Measurements from ENCODE around the gene MATN4.

The MATN4 gene

DNA sequence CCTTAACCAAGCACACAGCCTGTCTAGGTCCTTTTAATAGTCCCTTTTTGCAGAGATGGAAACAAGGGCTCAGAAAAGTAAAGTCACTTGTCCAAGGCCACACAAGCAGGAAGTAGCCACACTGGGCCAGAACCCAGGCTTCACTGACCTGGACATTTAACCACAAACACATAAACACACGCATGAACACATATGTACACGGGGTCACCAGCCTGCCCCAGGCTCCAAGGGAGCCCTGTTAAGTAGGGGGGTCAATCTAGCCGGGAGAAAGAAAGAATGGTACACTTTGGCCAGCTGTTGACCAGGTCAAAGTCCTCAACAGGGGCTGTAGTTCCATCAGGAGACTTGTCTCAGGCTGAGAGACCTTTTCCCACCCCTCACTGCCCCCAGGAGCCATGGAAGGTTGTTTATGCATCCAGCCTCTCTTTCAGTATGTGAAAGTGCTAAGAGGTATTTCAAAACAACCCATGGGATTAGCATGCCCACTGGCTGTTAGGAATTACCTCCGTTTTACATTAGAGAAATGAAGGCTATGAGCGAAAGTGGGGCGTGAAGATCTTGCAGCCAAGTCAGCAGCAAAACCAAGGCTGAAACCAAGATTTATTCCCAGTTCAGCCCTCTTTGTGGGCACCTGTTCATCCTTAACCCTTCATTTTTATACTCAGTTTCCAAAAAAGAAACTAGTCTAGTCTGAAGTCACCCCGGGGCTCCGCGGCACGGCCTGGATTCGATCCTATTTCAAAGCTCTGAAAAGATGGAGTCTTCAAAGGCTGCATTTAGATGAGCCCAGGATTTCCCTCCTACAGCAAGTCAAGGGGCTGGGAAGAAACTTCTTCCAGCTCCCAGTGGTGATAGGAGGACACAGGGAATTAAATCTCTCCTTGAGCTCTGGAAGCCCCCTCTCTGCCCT is 30.3 kb upstream of the MATN4 start:
- CTCF ChIA-PET = interaction anchor here (1.0 to 7.5 kb wide), 9 partner anchors 12 to 99 kb away, joined by 3 to 74 read pairs (median 5); partner anchors contain the start of gene PIGT
- no peak overlapping the region; the same call in 1 of the 2 replicates for H3K4me3 ChIP-seq (ENCODE audit: low read depth, low read length)
- POLR2A ChIA-PET = interaction anchor here (0.5 to 3.8 kb wide), 4 partner anchors 9 to 441 kb away, joined by 3 to 91 read pairs (median 4); partner anchors contain the start of gene SDC4
- DNase-seq (ENCODE audit: low read depth, low spot score) = no peak
- TF ChIP-seq, protein P1, sequence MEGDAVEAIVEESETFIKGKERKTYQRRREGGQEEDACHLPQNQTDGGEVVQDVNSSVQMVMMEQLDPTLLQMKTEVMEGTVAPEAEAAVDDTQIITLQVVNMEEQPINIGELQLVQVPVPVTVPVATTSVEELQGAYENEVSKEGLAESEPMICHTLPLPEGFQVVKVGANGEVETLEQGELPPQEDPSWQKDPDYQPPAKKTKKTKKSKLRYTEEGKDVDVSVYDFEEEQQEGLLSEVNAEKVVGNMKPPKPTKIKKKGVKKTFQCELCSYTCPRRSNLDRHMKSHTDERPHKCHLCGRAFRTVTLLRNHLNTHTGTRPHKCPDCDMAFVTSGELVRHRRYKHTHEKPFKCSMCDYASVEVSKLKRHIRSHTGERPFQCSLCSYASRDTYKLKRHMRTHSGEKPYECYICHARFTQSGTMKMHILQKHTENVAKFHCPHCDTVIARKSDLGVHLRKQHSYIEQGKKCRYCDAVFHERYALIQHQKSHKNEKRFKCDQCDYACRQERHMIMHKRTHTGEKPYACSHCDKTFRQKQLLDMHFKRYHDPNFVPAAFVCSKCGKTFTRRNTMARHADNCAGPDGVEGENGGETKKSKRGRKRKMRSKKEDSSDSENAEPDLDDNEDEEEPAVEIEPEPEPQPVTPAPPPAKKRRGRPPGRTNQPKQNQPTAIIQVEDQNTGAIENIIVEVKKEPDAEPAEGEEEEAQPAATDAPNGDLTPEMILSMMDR (IDR thresholded peaks at IDR 0.05; ENCODE audit: insufficient read depth, low read length, missing control alignments) = no peak

DNA sequence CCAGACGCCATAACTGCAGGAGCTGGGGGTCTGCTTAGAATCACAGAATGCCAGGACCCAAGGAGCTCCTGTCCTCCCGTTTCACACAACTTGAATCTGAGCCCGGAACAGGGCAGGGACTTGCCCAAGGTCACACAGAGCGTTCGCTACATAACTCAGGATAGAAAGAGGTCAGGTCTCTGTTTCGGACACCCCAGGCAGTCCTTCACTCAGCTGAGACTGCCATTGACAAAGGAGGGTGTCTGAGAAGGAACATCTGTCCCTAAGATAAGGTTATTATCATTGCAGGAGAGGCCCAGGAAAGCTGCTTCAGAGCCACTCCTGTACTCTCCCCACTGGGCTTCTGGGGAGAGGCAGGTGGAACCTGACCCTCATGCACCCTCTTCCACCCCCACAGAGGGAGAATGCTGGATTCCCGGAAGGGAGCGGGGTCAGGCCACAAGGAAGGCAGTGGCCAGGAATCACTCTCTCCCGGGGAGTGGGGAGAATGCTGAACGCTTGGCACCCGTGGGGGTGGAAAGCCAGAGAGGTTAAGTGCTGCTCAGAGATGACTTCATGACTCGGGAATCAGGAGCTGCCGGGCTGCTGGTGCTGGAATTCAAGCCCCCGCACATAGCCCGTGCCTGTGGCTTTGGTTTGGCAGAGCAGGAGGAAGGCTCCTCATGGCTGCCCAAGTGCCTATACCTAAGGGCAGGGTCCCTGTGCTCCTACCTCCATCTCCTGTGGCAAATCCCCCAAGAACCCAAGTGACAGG is 29.4 kb upstream of the MATN4 start:
- ChIA-PET CTCF (interaction anchor here (1.0 to 7.5 kb wide), 14 partner anchors 9 to 433 kb away, joined by 3 to 74 read pairs (median 4); partner anchors contain the start of genes PIGT and SYS1), POLR2A (interaction anchor here (0.5 to 3.8 kb wide), 11 partner anchors 10 to 552 kb away, joined by 3 to 91 read pairs (median 3); partner anchors contain the start of genes SDC4 and SYS1)
- TF ChIP-seq, protein P1 (IDR thresholded peaks at IDR 0.05; ENCODE audit: insufficient read depth, low read length, missing control alignments) = no peak
- peak; percentile 87 for DNase-seq (ENCODE audit: low read depth, low spot score)
- H3K4me3 ChIP-seq (ENCODE audit: low read depth, low read length) = no peak overlapping the region; the same call in 1 of the 2 replicates

DNA sequence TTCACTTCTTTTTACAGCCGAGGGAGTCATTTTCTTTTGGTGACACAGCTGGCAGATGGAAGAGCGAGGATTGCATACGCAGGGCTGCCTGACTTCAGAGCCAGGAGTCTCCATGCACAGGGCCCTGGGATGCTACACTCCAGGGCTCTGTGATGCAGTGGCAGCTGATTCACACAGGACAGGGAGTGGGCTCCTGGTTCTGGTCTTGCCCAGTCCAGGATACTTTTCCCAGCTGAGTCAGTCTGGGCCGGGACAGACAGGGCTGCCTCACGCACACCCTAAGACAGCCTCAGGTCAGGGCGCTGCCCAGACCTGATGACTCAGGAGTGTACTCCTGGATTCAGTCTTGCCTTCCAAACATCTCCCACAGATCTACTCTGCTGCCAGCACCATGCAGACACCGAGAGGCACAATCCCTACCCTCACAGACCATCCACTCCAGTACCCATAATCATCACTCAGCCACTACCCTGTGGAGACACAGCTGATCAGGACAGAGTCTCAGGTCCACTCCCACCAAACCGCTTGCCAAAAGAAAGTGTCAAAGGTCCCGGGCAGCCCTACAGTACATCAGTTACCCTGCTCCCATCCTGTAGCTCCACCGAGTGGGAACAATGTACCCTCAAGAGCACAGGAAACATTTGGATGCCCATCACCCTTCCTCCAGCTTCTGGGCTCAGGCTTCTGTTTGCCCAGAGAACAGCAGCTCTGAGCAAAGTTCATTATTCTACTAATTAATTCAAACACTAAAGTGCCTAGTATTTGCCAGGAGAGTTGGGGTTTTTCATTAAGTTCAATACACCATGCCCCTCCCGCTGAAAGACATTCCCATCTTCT is 28.6 kb upstream of the MATN4 start:
- ChIA-PET POLR2A (interaction anchor here (0.6 to 3.8 kb wide), 12 partner anchors 11 to 553 kb away, joined by 3 to 91 read pairs (median 4); partner anchors contain the start of genes DNTTIP1, SDC4, SYS1 and WFDC3), CTCF (interaction anchor here (1.0 to 7.5 kb wide), 13 partner anchors 10 to 434 kb away, joined by 3 to 74 read pairs (median 7); partner anchors contain the start of genes PIGT and SYS1)
- TF ChIP-seq, protein P1 (IDR thresholded peaks at IDR 0.05; ENCODE audit: insufficient read depth, low read length, missing control alignments) = no peak
- peak; percentile 77 for DNase-seq (ENCODE audit: low read depth, low spot score)
- H3K4me3 ChIP-seq (ENCODE audit: low read depth, low read length) = no peak overlapping the region

DNA sequence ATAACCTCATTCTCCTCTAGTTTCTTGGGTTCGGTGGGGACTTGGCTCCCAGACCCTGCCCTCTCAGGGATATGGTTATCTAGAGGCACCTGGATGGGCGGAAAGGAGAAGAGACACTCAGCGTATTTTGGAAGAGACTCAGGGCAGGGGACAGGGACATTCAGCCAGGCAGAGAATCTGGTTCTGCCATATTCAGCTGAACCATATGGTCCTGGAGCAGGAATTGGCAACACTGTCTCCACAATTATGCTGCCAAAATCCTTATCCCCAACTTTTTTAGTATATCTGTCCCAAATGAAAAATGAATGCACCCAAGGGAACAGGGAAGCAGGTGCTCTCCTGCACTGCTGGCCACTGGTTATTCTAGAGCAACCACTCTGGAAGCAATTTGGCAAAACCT is 22.4 kb upstream of the MATN4 start:
- TF ChIP-seq, protein P1 (IDR thresholded peaks at IDR 0.05; ENCODE audit: insufficient read depth, low read length, missing control alignments) = no peak
- CTCF ChIA-PET = interaction anchor here (1.0 to 2.9 kb wide), 3 partner anchors 10 to 33 kb away, joined by 3 to 15 read pairs (median 3); partner anchors contain the start of gene SYS1

DNA sequence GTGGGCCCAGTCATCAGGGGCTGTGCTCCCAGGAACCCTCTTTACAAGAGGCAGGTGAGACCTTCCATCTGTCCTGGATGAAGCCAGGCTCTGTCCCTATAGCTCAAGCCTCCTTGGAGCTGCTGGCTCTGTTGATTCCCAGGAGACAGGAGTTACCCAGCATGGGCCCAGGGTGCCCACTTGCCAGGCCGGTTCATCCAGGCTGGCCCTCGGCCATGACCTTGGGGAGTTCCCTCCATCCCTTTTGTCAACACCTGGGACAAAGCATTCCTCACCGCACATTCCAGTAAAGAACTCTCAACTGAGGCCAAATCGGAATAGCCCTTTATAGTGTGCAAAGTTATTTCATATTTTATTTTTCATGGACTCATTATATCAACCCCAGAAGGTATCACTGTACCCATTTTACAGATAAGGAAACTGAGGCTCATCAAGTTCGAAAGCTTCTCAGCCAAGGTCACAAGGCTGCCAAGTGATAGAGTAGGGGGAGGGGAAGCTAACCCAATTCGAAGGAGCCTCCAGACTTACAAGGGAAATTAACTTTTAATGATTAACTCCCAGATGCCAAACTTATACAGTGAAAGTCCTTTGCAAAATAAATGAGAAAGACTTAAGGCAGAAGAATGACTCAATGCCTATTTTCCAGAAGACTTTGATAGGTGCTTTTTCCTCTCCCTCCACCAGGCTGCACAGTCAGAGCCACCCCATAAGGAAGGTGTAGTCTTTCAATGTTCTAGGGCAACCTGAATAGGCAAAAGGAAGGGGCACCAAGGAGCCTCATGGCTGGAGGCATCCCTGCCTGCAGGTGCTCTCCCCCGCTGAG is 21.6 kb upstream of the MATN4 start:
- TF ChIP-seq, protein P1 (IDR thresholded peaks at IDR 0.05; ENCODE audit: insufficient read depth, low read length, missing control alignments) = no peak
- DNase-seq (ENCODE audit: low read depth, low spot score) = no peak
- CTCF ChIA-PET = interaction anchor here (1.1 to 18.8 kb wide), 3 partner anchors 11 to 104 kb away, joined by 3 to 460 read pairs (median 15); no protein-coding TSS in a partner anchor
- H3K4me3 ChIP-seq (ENCODE audit: low read depth, low read length) = no peak overlapping the region
- POLR2A ChIA-PET = no interaction called here

More for the DNA sequence above, 22.4 kb upstream of the MATN4 start:
- no peak for DNase-seq (ENCODE audit: low read depth, low spot score)
- POLR2A ChIA-PET = no interaction called here
- no peak overlapping the region for H3K4me3 ChIP-seq (ENCODE audit: low read depth, low read length)

Data from AG04449 (cell line).